Neural cell (in vitro differentiated cells): ENCODE data around the gene COPS4. TPM values are rescaled to one million over a fixed set of nuclear protein-coding genes. Genes with fewer than 3 reads are reported as not detected.
"Not testable (repeated sequence)": the region's sequence is repeated elsewhere in the genome, so short reads cannot be mapped to it uniquely, and the experiment has no call there.

Source experiments
- H2AFZ ChIP-seq: fragments of 200-600, 300-800 bp; sonication (generic), shearing (Covaris generic); 2 replicates; pipeline ENCODE4 v1.6.0; 2014; ENCODE audit warnings: low read depth, mild to moderate bottlenecking, antibody characterized with exemption, low read length, moderate library complexity
- H3F3A ChIP-seq: fragments of 200-600 bp; shearing (Covaris generic); 2 replicates; pipeline ENCODE4 v1.6.1; 2016; ENCODE audit warnings: mild to moderate bottlenecking, moderate library complexity, mixed read lengths, antibody characterized with exemption, low read length; ENCODE audit not compliant: insufficient read depth, poor library complexity, severe bottlenecking
- H3K27ac ChIP-seq: fragments of 200-600, 300-800 bp; sonication (generic), shearing (Covaris generic); 2 replicates; pipeline ENCODE4 v1.5.1; 2014; ENCODE audit warnings: mild to moderate bottlenecking, low read length, moderate library complexity
- H3K27me3 ChIP-seq: fragments of 300-800, 200-600 bp; sonication (generic), shearing (Covaris generic); 2 replicates; pipeline ENCODE4 v1.6.0; 2014; ENCODE audit warnings: mild to moderate bottlenecking, low read depth, low read length, moderate library complexity; ENCODE audit not compliant: insufficient read depth
- H3K36me3 ChIP-seq: fragments of 300-800, 200-600 bp; sonication (generic), shearing (Covaris generic); 2 replicates; pipeline ENCODE4 v1.5.1; 2014; ENCODE audit warnings: mild to moderate bottlenecking, antibody characterized with exemption, low read length, moderate library complexity; ENCODE audit not compliant: insufficient read depth
- H3K4me2 ChIP-seq: fragments of 300-800, 200-600 bp; sonication (generic), shearing (Covaris generic); 2 replicates; pipeline ENCODE4 v1.6.0; 2014; ENCODE audit warnings: mild to moderate bottlenecking, low read length
- H3K4me3 ChIP-seq: fragments of 300-800, 200-600 bp; sonication (generic), shearing (Covaris generic); 2 replicates; pipeline ENCODE4 v1.5.1; 2014; ENCODE audit warnings: mild to moderate bottlenecking, low read length, moderate library complexity
- H3K79me2 ChIP-seq: fragments of 200-600 bp; shearing (Covaris generic); replicated peaks from 2 replicates; pipeline ENCODE4 v1.6.0; 2014; ENCODE audit warnings: mild to moderate bottlenecking, low read length, moderate library complexity; ENCODE audit not compliant: insufficient read depth
- H3K9ac ChIP-seq: fragments of 300-800, 200-600 bp; sonication (generic), shearing (Covaris generic); 2 replicates; pipeline ENCODE4 v1.6.1; 2016; ENCODE audit warnings: mild to moderate bottlenecking, low read length, mixed read lengths
- H3K9me2 ChIP-seq: fragments of 200-600 bp; shearing (Covaris generic); 2 replicates; pipeline ENCODE4 v1.6.1; 2016; ENCODE audit warnings: mild to moderate bottlenecking, low read length, mixed read lengths; ENCODE audit not compliant: insufficient read depth
- H3K9me3 ChIP-seq: fragments of 200-600, 300-800 bp; sonication (generic), shearing (Covaris generic); 2 replicates; pipeline ENCODE4 v1.6.1; 2016; ENCODE audit warnings: mild to moderate bottlenecking, mixed run types, low read length, moderate library complexity, mixed read lengths
- H4K20me1 ChIP-seq: fragments of 200-600 bp; shearing (Covaris generic); 2 replicates; pipeline ENCODE4 v1.6.1; 2016; ENCODE audit warnings: mild to moderate bottlenecking, mixed run types; ENCODE audit not compliant: insufficient read depth
- EP300 ChIP-seq: fragments of 450-650 bp; conservative IDR thresholded peaks from 2 replicates; pipeline ENCODE4 v1.6.1; 2014; ENCODE audit warnings: antibody characterized with exemption, mild to moderate bottlenecking, moderate library complexity; ENCODE audit not compliant: poor library complexity, severe bottlenecking
- EZH2 ChIP-seq: fragments of 200-600, 300-800 bp; shearing (Covaris generic), sonication (generic); IDR thresholded peaks from 2 replicates; pipeline ENCODE4 v1.6.1; 2014; ENCODE audit warnings: antibody characterized with exemption, low read length, borderline replicate concordance, mild to moderate bottlenecking; ENCODE audit not compliant: insufficient read depth, poor library complexity, severe bottlenecking
- MXI1 ChIP-seq: fragments of 450-650 bp; conservative IDR thresholded peaks from 2 replicates; pipeline ENCODE4 v1.6.1; 2014; ENCODE audit warnings: antibody characterized with exemption, mild to moderate bottlenecking; ENCODE audit not compliant: poor library complexity, severe bottlenecking
- POLR2AphosphoS5 ChIP-seq: IDR thresholded peaks from 2 replicates; pipeline ENCODE4 v1.6.1; 2012
- RAD21 ChIP-seq: fragments of 450-650 bp; conservative IDR thresholded peaks from 2 replicates; pipeline ENCODE4 v1.6.1; 2014; ENCODE audit warnings: antibody characterized with exemption, mild to moderate bottlenecking, moderate library complexity
- REST ChIP-seq: IDR thresholded peaks from 2 replicates; pipeline ENCODE4 v1.6.1; 2012; ENCODE audit warnings: borderline replicate concordance
- SMC3 ChIP-seq: fragments of 450-650 bp; conservative IDR thresholded peaks from 2 replicates; pipeline ENCODE4 v1.6.1; 2014; ENCODE audit warnings: antibody characterized with exemption, mild to moderate bottlenecking, moderate library complexity; ENCODE audit not compliant: poor library complexity
- TAF1 ChIP-seq: IDR thresholded peaks from 2 replicates; pipeline ENCODE4 v1.6.1; 2012; ENCODE audit warnings: low read depth
- polyA minus RNA-seq: library from RNA; depleted of rRNA, polyadenylated mRNA; stranded (reverse); fragments of >200 nt; gene quantifications from 2 replicates; pipeline ENCODE4 v1.2.3, GENCODE V29; 2014
- polyA plus RNA-seq: library from polyadenylated mRNA; depleted of rRNA; stranded (reverse); fragments of >200 nt; gene quantifications from 2 replicates; pipeline ENCODE4 v1.2.3, GENCODE V29; 2014
- TF ChIP-seq, protein P1 (sequence below): fragments of 450-650 bp; IDR thresholded peaks from 2 replicates; pipeline ENCODE4 v1.5.1; 2014; ENCODE audit warnings: antibody characterized with exemption, mild to moderate bottlenecking, moderate library complexity; ENCODE audit not compliant: poor library complexity, severe bottlenecking

COPS4 gene
- polyA plus RNA-seq (77.7 and 80.8 TPM in 2 replicates), polyA minus RNA-seq (125 and 130 TPM in 2 replicates)

DNA sequence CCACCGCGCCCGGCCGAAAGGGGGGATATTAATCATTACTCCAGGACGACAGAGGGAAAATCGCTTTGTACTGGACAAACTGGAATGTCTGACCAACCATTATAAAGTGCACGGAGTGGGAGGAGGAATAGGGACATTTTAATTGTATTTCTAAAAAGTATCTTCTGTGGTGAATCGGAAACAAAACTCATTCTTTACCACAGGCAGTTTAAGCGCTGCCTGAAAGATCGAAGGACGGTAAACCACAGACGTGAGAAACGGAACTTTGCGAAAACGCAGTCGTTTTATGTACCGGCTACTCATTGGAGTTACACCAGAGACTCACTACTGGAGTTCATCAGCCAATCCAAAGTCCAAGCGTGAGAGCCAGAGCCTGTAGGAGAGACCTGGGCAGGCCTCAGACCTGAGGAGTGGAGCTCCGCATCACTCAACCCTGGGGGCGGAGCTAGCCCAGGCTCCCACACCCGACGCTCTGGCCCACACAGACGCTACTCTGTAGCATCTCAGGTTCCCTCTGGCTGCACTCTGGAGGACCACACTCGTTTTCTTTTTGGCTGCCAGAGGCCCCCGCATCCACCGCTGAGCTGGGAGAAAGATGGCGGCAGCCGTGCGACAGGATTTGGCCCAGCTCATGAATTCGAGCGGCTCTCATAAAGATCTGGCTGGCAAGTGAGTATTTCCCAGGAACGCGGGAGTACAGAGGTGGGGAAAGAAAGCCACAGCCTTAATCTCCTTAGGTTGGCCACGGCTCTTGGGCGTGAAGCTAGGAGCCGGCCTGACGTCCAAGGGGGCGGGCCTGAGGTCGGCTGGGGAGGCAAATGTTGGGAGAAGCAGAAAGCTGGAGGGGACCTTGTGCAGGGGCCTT, at the start of gene COPS4:
COPS4 (plus strand) TSS at position 554 of the 865 bp plus-strand sequence; CDS start at position 596, 42 bp downstream.
- peak within 1 kb of the TSS; percentile 88 for H3K27ac ChIP-seq
- H3K9ac ChIP-seq, result peak within 1 kb of the TSS; percentile 87
- H3K36me3 ChIP-seq, result no peaks in the 10 kb centered on the region
- H3K4me3 ChIP-seq, result peak within 1 kb of the TSS; percentile 71
- no peaks in the 10 kb centered on the region for H3K27me3 ChIP-seq
- no peaks in the 10 kb centered on the region for H3F3A ChIP-seq
- H3K79me2 ChIP-seq, result peaks cover 40% of the 10 kb centered on the region
- peak; percentile 70 for TF ChIP-seq MXI1
- no peak for TF ChIP-seq EZH2
- peak; percentile 95 for TF ChIP-seq TAF1
- TF ChIP-seq POLR2AphosphoS5, result peak; percentile 93
- TF ChIP-seq RAD21, result peak; percentile 69
- TF ChIP-seq, protein P1, sequence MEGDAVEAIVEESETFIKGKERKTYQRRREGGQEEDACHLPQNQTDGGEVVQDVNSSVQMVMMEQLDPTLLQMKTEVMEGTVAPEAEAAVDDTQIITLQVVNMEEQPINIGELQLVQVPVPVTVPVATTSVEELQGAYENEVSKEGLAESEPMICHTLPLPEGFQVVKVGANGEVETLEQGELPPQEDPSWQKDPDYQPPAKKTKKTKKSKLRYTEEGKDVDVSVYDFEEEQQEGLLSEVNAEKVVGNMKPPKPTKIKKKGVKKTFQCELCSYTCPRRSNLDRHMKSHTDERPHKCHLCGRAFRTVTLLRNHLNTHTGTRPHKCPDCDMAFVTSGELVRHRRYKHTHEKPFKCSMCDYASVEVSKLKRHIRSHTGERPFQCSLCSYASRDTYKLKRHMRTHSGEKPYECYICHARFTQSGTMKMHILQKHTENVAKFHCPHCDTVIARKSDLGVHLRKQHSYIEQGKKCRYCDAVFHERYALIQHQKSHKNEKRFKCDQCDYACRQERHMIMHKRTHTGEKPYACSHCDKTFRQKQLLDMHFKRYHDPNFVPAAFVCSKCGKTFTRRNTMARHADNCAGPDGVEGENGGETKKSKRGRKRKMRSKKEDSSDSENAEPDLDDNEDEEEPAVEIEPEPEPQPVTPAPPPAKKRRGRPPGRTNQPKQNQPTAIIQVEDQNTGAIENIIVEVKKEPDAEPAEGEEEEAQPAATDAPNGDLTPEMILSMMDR, result peak; percentile 68
- TF ChIP-seq REST, result peak; percentile 89
- TF ChIP-seq EP300, result peak; percentile 65
- TF ChIP-seq SMC3, result peak; percentile 72
- H3K4me2 ChIP-seq, result peak within 1 kb of the TSS; percentile 58
- no peaks in the 10 kb centered on the region for H3K9me2 ChIP-seq
- peak within 1 kb of the TSS; percentile 75 for H2AFZ ChIP-seq
- no peaks in the 10 kb centered on the region for H4K20me1 ChIP-seq
- H3K9me3 ChIP-seq, result no peaks in the 10 kb centered on the region

- not testable (repeated sequence) for H3K4me2 ChIP-seq, H4K20me1 ChIP-seq, H3F3A ChIP-seq, H3K9ac ChIP-seq, H3K27ac ChIP-seq, H3K9me3 ChIP-seq, H2AFZ ChIP-seq, H3K27me3 ChIP-seq, H3K9me2 ChIP-seq, H3K79me2 ChIP-seq, H3K36me3 ChIP-seq, H3K4me3 ChIP-seq
Measured at GRCh38 chr4:82987519-82987918, 47.5 kb upstream of the COPS4 start.
